A673 (cell line): Measurements from ENCODE around the gene PARN. TPM values are rescaled to one million over a fixed set of nuclear protein-coding genes. Genes with fewer than 3 reads are reported as not detected.

Experiments used
- BruUV-seq: library from RNA; stranded (reverse); fragments of 400-500 nt; replicated peaks from 2 replicates; lab custom pipeline; 2021; lab: Mats Ljungman, UMichigan
- CTCF ChIA-PET: fragments of 300-600 bp; sonication (Branson Sonifier 250); formaldehyde crosslinking; loops from one replicate; lab custom pipeline; 2022; ENCODE audit warnings: antibody characterized with exemption; lab: Charles Lee
- POLR2A ChIA-PET: fragments of 300-600 bp; sonication (Branson Sonifier 250); formaldehyde crosslinking; loops from one replicate; lab custom pipeline; 2022; ENCODE audit warnings: antibody characterized with exemption; ENCODE audit not compliant: low non-redundant PET; lab: Charles Lee
- DNase-seq: peaks from one replicate; pipeline ENCODE4 v3.0.0-alpha.2; 2015; ENCODE audit warnings: low spot score
- H3K27ac ChIP-seq: fragments of 200-600 bp; sonication (generic); 2 replicates; pipeline ENCODE4 v1.5.1; 2016; ENCODE audit warnings: mixed run types, low read depth, mild to moderate bottlenecking, mixed read lengths, antibody characterized with exemption, low read length; ENCODE audit not compliant: poor library complexity, severe bottlenecking
- H3K27me3 ChIP-seq: fragments of 200-600 bp; sonication (generic); replicated peaks from 2 replicates; pipeline ENCODE4 v1.6.1; 2017; ENCODE audit warnings: mixed run types, low read depth, mild to moderate bottlenecking, mixed read lengths, antibody characterized with exemption, low read length; ENCODE audit not compliant: insufficient read depth, poor library complexity
- H3K36me3 ChIP-seq: fragments of 200-600 bp; sonication (generic); 2 replicates; pipeline ENCODE4 v1.6.1; 2016; ENCODE audit warnings: mixed run types, mild to moderate bottlenecking, mixed read lengths, antibody characterized with exemption, low read length; ENCODE audit not compliant: insufficient read depth, poor library complexity, severe bottlenecking
- H3K4me1 ChIP-seq: fragments of 200-600 bp; sonication (generic); 2 replicates; pipeline ENCODE4 v1.6.1; 2017; ENCODE audit warnings: mixed run types, mild to moderate bottlenecking, mixed read lengths, antibody characterized with exemption, low read length; ENCODE audit not compliant: insufficient read depth, poor library complexity, severe bottlenecking
- H3K4me3 ChIP-seq: fragments of 200-600 bp; sonication (generic); 2 replicates; pipeline ENCODE4 v1.5.1; 2016; ENCODE audit warnings: low read depth, mixed run types, mild to moderate bottlenecking, mixed read lengths, low read length; ENCODE audit not compliant: poor library complexity, severe bottlenecking
- H3K9me3 ChIP-seq: fragments of 200-600 bp; sonication (generic); 2 replicates; pipeline ENCODE4 v1.6.1; 2016; ENCODE audit warnings: mixed run types, low read depth, mild to moderate bottlenecking, mixed read lengths, antibody characterized with exemption, low read length; ENCODE audit not compliant: poor library complexity, severe bottlenecking
- CTCF ChIP-seq: fragments of 300-800, 200-600 bp; sonication (generic); conservative IDR thresholded peaks from 2 replicates; pipeline ENCODE4 v1.5.1; 2017; ENCODE audit warnings: low read depth, mild to moderate bottlenecking, antibody characterized with exemption, low read length, moderate library complexity, mixed read lengths
- EZH2 ChIP-seq: fragments of 200-600 bp; sonication (generic); IDR thresholded peaks from 2 replicates; pipeline ENCODE4 v1.6.1; 2017; ENCODE audit warnings: borderline replicate concordance, low read depth, mild to moderate bottlenecking, mixed read lengths, antibody characterized with exemption, low read length; ENCODE audit not compliant: poor library complexity, severe bottlenecking
- intact Hi-C: fragments of 100-400 bp; cut with micrococcal nuclease; formaldehyde crosslinking; loops from one replicate; pipeline ENCODE4 v1.10.0; 2022; ENCODE audit not compliant: unreplicated experiment
- total RNA-seq: library from RNA; stranded (reverse); gene quantifications from 2 replicates; pipeline ENCODE4 v1.2.3, GENCODE V29; 2021

Gene PARN
- total RNA-seq, 1 experiment from 2014 or later: 37.5 TPM

GRCh38 chr16:14616280-14616679 lies 13.8 kb downstream of the PARN start:
- DNase-seq: no peak
- Histone ChIP-seq H3K4me3 (no peak overlapping the region), H3K27me3 (no peaks in the 10 kb centered on the region), H3K27ac (no peak overlapping the region), H3K9me3 (no peaks in the 10 kb centered on the region), H3K36me3 (peaks cover 39% of the 10 kb centered on the region), H3K4me1 (no peaks in the 10 kb centered on the region)
- TF ChIP-seq CTCF (no peak), EZH2 (no peak)
- intact Hi-C loops: no loop called here
- POLR2A ChIA-PET: no interaction called here
- no TSS peak for BruUV-seq
- CTCF ChIA-PET: no interaction called here

DNA sequence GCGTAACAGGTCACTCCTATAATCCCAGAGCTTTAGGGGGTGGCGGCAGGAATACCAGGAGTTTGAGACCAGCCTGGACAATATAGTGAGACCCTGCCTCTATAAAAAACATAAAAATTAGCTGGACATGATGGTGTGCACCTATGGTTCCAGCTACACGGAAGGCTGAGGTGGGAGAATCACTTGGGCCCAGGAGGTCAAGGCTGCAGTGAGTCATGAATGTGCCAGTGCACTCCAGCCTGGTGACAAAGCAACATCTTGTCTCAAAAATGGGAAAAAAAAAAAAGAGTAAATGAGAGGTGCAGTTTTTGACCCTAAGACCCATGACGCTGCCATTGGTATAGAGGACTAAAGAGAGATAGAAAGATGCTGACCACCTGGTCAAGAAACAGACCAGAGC lies 16.1 kb downstream of the PARN start:
- intact Hi-C loops: no loop called here
- POLR2A ChIA-PET: no interaction called here
- H3K27ac ChIP-seq: no peak overlapping the region
- DNase-seq: no peak
- H3K9me3 ChIP-seq: no peaks in the 10 kb centered on the region
- H3K27me3 ChIP-seq: no peaks in the 10 kb centered on the region
- peaks cover 5% of the 10 kb centered on the region for H3K4me1 ChIP-seq
- TF ChIP-seq EZH2 (no peak), CTCF (no peak)
- no peak overlapping the region for H3K4me3 ChIP-seq
- CTCF ChIA-PET: no interaction called here
- no TSS peak for BruUV-seq
- H3K36me3 ChIP-seq: peaks cover 47% of the 10 kb centered on the region

- BruUV-seq: no TSS peak
- CTCF ChIA-PET: no interaction called here
- H3K36me3 ChIP-seq: peaks cover 64% of the 10 kb centered on the region
Observed at GRCh38 chr16:14611660-14612059, 18.4 kb downstream of the PARN start.

More at GRCh38 chr16:14611660-14612059, 18.4 kb downstream of the PARN start:
- POLR2A ChIA-PET: interaction anchor here (0.7 kb wide), 1 partner anchor 801 kb away, joined by 3 read pairs; no protein-coding TSS in a partner anchor
- intact Hi-C loops: no loop called here
- no peak for TF ChIP-seq EZH2
- no peak for TF ChIP-seq CTCF
- no peak overlapping the region for H3K4me3 ChIP-seq
- peaks cover 14% of the 10 kb centered on the region for H3K4me1 ChIP-seq
- H3K27me3 ChIP-seq: no peaks in the 10 kb centered on the region
- no peak for DNase-seq
- H3K27ac ChIP-seq: no peak overlapping the region
- no peaks in the 10 kb centered on the region for H3K9me3 ChIP-seq
